ENCODE measurements around the gene ATP6V1C2.

DNA sequence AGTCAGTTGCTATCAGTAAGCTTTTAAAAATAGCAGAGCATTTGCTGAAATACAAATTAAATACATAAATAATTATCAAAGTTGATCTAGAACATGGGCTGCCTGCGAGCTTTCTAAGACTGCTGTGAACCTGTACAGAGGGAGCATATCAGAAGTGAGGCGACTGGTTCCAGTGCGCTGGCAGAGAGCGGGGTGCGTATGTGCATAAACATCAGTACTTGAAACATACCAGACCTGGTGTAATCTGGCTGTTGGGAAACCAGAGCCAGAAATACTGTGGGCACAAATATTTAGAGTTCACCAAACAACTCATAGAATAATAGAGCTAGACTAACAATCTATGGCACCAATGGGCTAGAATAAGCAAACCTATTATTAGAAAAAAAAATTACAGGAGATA is 63.8 kb downstream of the ATP6V1C2 start:
- TF ChIP-seq CTCF (IDR thresholded peaks at IDR 0.05): no peak
- no peak for TF ChIP-seq POLR2A (IDR thresholded peaks at IDR 0.05)
